GM12892 (cell line): ENCODE results near the gene SHH. TPM values are rescaled to one million over a fixed set of nuclear protein-coding genes. Genes with fewer than 3 reads are reported as not detected.

Experiments
- DNase-seq: peaks from one replicate; pipeline ENCODE4 v3.0.0; 2011; ENCODE audit not compliant: insufficient read length
- FAIRE-seq: peaks from 2 replicates; lab custom pipeline; 2011; peaks lifted over from hg19 to GRCh38; lab: Jason Lieb, UNC
- POLR2A ChIP-seq: IDR thresholded peaks from 2 replicates; pipeline ENCODE4 v1.6.1; 2011; ENCODE audit warnings: low read depth, low read length, control low read depth
- POLR2AphosphoS5 ChIP-seq: IDR thresholded peaks from 2 replicates; pipeline ENCODE4 v1.6.1; 2011; ENCODE audit warnings: low read depth, low read length, control low read depth
- TAF1 ChIP-seq: IDR thresholded peaks from 2 replicates; pipeline ENCODE4 v1.6.1; 2011; ENCODE audit warnings: low read depth, mild to moderate bottlenecking, control low read depth, low read length, borderline replicate concordance
- polyA plus RNA-seq: library from polyadenylated mRNA; unstranded; fragments of >200 nt; gene quantifications from one replicate; pipeline ENCODE4 v1.2.1, GENCODE V29; 2012; ENCODE audit warnings: missing spikeins, inconsistent platforms; ENCODE audit not compliant: missing spikeins

SHH gene
- polyA plus RNA-seq, result not detected

DNA sequence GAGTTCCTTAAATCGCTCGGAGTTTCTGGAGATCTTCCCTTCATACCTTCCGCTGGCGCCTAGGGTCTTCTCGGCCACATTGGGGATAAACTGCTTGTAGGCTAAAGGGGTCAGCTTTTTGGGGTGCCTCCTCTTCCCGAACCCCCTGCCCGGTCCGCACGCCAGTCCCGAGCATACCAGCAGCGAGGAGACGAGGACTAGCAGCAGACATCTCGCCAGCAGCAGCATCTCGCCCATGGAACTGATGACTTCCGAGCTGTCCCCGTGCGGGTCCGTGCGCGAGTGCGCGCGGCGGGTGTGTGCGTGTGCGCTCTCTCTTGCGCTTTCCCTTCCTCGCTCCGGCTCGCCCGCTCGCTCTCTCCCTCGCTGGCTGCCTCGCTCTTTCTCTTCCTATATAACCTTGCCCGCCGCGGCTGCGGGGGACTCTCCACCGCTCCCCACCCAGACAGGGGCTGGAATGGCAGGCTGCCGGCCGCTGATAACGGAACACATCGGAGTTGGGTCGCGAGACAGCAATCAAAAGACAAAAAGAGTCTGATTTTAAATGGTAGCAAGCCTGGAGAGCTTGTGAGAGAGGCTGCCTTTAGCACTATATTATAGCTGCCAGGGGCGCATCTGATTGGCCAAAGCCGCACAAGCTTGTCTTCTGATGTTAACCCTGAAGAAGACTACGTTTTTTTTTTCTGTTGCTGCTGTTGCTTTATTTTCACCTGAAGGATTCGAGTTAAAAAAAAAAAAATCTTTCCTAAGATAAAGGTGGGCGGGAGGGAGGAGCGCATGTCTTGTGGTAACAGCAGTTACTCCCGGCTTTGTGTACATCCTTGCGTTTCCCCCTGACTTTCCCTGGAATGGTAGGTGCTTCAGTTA lies at the start of gene SHH:
TSS of gene SHH (minus strand) at position 569 of the 867 bp plus-strand sequence. CDS start at position 228, 341 bp downstream.
- TF ChIP-seq POLR2AphosphoS5, result no peak
- FAIRE-seq (no peak), DNase-seq (no peak)

DNA sequence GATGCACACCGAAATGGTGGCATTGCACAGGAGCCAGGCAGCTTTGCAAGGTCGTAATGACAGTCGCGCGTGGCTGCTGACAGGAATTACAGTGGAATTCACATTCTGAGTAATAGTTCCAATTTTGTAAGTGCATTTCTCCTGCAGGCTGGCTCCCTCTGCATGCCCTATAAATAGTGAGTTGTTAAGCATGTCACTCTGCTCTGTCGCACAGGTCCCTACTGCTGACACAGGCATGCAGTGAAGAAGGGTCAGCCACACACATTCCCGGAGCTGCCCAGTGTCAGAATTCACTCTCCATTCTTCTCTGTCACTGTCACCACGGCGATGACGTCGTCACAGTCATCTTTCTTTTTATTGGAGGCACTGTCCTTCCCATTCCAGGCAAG lies 49.2 kb upstream of the SHH start:
- DNase-seq (no peak), FAIRE-seq (no peak)
- TF ChIP-seq TAF1, result no peak
- no peak for TF ChIP-seq POLR2A
- TF ChIP-seq POLR2AphosphoS5, result no peak

DNA sequence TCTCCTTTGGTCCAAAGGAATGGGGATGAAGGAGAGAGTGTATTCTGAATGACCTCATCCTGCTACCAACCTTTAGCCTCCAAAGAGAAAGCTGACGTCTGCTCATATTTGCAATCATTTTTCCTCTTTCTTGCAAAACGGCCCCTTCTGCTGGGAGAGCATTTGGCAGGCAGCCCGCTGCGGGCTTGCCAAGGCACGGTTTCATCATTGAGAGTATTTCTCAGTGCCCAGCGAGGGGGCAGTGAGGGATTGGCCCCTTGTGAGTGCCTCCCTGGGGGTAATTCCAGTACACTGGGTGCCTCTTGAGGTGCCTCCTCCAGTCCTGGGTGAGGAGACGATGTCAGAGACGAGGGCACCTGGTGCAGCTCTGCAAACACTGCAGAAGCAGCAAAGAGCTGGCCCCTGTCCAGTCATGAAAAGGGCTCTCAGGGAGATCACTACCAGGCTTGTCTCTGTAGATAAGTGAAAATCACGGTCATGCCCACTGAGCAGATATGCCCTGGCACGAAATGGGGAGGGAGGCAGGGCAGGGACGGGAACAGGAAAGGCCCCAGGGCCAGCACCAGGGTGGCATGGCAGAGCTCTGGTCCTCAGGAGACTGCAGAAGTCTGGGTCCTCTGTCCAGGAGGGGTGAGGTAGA lies 48.7 kb upstream of the SHH start:
- FAIRE-seq (no peak), DNase-seq (no peak)
- no peak for TF ChIP-seq POLR2AphosphoS5
- TF ChIP-seq TAF1, result no peak
- no peak for TF ChIP-seq POLR2A

DNA sequence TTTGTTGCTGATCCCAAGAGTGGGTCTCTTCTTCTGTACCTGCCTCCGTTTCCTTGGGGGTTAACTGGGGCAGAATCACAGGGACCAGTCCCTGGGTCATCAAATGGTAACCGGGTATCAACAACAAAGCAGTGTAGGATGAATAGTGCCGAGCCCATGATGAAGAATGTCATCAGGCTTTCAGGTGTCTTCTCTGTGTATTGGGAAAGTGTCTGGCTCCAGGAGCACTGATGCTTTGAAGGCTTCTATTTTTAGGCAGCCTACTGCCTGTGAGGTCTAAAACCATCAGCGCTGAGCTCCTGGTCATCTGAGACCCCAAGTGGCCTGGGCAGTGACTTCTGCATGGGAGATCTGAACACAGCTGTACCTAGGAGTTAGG lies 48.2 kb upstream of the SHH start:
- no peak for TF ChIP-seq TAF1
- no peak for TF ChIP-seq POLR2A
- no peak for TF ChIP-seq POLR2AphosphoS5
- no peak for FAIRE-seq

DNA sequence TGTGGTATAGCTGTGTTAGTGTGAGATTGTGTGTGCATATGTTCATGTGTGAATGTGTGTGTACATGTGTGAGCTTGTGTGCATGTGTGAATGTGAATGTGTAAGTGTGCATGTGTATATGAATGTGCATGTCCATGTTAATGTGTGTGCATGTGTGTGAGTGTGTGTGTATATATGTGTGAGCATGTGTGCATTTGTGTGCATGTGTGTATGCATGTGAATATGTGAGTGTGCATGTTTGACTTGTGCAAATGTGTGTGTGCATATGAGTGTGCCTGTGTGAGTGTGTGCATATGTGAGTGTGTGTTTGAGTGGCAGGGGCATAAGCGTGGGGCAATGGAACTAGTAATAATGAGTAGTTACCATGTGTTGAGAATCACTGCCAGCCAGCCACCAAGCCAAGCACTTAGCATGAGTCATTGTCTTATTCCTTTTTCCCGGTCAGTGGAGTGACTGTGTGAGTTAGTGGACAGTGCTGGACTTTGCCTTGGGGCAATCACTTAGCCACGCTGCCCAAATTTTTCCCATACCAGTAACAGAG lies 46.3 kb upstream of the SHH start:
- FAIRE-seq (no peak), DNase-seq (no peak)
- no peak for TF ChIP-seq POLR2AphosphoS5
- no peak for TF ChIP-seq TAF1
- TF ChIP-seq POLR2A, result no peak

More for the DNA sequence above, 48.2 kb upstream of the SHH start:
- DNase-seq, result no peak

DNA sequence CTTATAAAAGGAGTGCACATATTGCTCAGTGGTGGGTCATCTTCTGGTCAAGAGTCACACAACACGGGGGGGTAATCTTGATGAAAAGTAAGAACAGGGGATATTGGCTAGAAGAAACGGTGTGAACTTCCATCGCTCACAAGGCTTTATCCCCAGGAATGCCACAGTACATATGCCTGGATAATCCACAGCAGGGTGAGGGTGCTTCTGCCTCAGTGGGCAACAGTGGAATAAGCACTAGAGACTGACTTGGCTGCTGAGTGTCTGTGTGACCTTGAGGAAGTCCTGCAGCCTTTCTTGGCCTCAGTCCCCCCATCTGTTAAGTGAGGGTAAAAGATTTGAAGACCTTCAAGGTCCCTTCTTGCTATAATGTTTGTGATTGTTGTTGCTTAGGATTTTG lies 44.9 kb upstream of the SHH start:
- FAIRE-seq (no peak), DNase-seq (no peak)

GRCh38 chr7:155856656-155857055 lies 44.4 kb upstream of the SHH start:
- FAIRE-seq (no peak), DNase-seq (no peak)
- no peak for TF ChIP-seq TAF1
- no peak for TF ChIP-seq POLR2AphosphoS5
- TF ChIP-seq POLR2A, result no peak

More for the DNA sequence above, 44.9 kb upstream of the SHH start:
- TF ChIP-seq POLR2AphosphoS5 (no peak), POLR2A (no peak), TAF1 (no peak)

- DNase-seq, result no peak
- no peak for TF ChIP-seq POLR2A
- no peak for TF ChIP-seq POLR2AphosphoS5
- no peak for FAIRE-seq
Observed at GRCh38 chr7:155852426-155853301, 40.4 kb upstream of the SHH start.

- no peak for FAIRE-seq
- no peak for TF ChIP-seq POLR2AphosphoS5
- no peak for TF ChIP-seq TAF1
- TF ChIP-seq POLR2A, result no peak
- DNase-seq, result no peak
Observed at GRCh38 chr7:155851892-155852291, 39.6 kb upstream of the SHH start.

- FAIRE-seq, result no peak
- TF ChIP-seq POLR2AphosphoS5, result no peak
- no peak for TF ChIP-seq POLR2A
- TF ChIP-seq TAF1, result no peak
- DNase-seq, result no peak
Observed at GRCh38 chr7:155850766-155851678, 38.8 kb upstream of the SHH start.

- DNase-seq (no peak), FAIRE-seq (no peak)
- TF ChIP-seq POLR2A (no peak), POLR2AphosphoS5 (no peak), TAF1 (no peak)
Observed at GRCh38 chr7:155850001-155850436, 37.8 kb upstream of the SHH start.
